HG03575 (cell line): ENCODE results near the gene ST6GALNAC1.

ENCODE experiments used
- ATAC-seq: cut with Tn5 transposase; IDR thresholded peaks from one replicate; pipeline ENCODE4 v1.9.1; 2021; ENCODE audit not compliant: unreplicated experiment, insufficient number of reproducible peaks, low FRiP score; ENCODE audit errors: extremely low read depth

ST6GALNAC1 gene, protein sequence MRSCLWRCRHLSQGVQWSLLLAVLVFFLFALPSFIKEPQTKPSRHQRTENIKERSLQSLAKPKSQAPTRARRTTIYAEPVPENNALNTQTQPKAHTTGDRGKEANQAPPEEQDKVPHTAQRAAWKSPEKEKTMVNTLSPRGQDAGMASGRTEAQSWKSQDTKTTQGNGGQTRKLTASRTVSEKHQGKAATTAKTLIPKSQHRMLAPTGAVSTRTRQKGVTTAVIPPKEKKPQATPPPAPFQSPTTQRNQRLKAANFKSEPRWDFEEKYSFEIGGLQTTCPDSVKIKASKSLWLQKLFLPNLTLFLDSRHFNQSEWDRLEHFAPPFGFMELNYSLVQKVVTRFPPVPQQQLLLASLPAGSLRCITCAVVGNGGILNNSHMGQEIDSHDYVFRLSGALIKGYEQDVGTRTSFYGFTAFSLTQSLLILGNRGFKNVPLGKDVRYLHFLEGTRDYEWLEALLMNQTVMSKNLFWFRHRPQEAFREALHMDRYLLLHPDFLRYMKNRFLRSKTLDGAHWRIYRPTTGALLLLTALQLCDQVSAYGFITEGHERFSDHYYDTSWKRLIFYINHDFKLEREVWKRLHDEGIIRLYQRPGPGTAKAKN

DNA sequence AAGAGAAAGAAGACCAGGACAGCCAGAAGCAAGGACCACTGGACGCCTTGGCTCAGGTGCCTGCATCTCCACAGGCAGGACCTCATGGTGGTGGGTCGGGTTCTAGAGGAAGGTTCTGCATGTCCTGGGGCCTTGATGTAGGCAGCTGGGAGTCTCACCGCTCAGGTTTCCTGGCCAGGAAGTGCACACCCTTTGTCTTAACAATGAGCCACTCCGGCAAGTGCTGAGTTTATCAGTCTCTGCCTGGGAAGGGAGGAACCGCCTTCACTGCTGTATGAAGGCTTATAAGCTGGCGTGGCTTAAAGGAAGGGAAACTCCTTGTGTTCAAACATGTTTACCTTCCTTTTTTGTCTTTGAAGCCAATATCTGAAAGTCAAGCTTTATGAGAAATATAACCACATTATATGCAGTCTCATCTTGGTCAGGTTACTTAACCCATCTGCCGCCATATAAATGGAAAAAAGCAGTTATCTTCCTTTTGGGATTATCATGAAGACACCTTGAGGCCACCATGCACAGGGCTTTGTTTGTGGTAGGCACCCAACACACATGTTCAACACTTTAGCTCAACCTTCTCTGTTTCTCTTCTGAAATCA, at the start of gene ST6GALNAC1:
Gene ST6GALNAC1 (minus strand): TSS at position 205 of the 596 bp plus-strand sequence. CDS start 119 bp downstream, at position 86.
- no peak for ATAC-seq

- ATAC-seq = no peak
Measured at GRCh38 chr17:76691379-76692191, 48.0 kb upstream of the ST6GALNAC1 start.

GRCh38 chr17:76690596-76691280, 47.2 kb upstream of the ST6GALNAC1 start:
- no peak for ATAC-seq

GRCh38 chr17:76689859-76690258, 46.3 kb upstream of the ST6GALNAC1 start:
- no peak for ATAC-seq

GRCh38 chr17:76688165-76688622, 44.6 kb upstream of the ST6GALNAC1 start:
- ATAC-seq = no peak

DNA sequence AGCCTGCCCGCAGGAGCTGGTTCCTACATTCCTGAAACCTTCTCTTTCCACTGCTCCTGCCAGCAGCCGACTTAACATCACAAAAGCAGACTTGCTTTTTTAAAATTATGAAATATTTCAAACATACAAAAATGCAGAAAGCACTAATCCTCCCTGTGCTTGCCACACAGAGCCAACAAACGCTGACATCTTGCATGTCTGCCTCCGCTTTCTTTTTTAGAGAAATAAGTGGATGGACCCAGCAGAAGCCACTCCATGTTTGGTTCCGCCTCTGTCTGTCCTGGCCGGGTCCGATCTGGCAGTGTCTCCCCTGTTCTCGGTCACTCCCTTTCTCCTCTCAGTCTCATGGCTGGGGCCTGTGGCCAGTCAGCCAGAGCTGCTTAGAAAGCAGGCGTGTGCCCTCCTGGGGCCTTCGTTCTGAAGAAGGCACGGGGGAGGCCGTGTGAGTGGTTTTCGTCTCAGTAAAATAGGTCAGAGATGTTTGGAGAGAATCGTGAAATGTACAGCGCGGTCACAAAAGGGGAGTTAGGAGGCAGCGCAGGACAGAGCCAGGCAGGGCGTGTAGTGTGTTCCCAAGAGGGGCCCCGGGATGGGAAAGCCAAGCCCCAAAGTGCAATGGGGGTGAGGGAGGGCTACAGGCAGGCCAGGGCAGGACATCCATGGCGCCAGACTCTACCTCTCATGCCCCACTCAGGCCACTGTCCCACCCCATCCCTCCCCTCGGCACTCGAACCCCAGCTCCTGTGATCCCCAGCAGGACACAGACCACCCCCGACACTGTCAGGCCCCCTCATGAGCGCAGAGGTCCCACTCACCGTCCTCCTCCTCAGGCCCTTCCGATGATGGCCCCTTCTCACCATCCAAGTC, 44.0 kb upstream of the ST6GALNAC1 start:
- no peak for ATAC-seq

- ATAC-seq = no peak
Measured at GRCh38 chr17:76686538-76687297, 43.2 kb upstream of the ST6GALNAC1 start.

DNA sequence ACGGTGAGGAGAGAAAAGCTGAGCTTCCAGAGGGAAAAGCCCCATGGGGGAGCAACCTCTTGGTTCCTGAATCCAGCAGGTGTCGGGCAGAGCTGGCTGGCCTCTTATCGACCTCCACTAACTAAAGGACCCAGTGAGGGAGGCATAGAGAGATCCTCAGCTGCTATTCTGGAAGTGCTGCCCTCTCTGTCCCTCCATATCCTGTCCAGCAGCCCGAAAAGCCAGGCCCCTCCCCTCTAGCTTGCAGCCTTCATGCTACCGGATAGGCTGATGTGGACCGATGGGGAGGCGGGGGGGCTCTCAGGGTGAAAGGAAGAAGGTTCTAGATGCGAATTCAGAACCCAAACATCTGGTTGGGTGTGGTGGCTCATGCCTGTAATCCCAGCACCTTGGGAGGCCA, 42.3 kb upstream of the ST6GALNAC1 start:
- ATAC-seq = no peak

DNA sequence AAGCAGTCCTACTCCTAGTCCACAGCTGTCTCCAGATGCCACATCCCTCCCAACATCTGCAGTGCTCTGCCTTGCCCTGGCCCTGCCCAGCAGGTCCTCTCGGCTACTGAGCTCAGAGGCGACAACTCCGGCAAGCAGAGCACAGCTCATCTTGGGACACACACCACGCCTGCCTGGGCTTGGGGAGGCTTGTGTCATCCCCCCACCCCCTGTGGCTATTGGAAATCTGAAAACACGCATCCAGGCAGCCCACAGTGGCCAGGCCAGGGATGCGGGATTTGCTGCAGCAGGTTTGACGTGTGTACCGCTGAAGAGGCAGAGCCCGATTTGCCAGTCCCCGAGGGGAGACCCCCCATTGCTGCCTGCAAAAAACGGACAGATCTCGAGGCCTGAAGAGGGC, 41.8 kb upstream of the ST6GALNAC1 start:
- ATAC-seq = no peak

- ATAC-seq = no peak
Measured at GRCh38 chr17:76684756-76685155, 41.2 kb upstream of the ST6GALNAC1 start.

DNA sequence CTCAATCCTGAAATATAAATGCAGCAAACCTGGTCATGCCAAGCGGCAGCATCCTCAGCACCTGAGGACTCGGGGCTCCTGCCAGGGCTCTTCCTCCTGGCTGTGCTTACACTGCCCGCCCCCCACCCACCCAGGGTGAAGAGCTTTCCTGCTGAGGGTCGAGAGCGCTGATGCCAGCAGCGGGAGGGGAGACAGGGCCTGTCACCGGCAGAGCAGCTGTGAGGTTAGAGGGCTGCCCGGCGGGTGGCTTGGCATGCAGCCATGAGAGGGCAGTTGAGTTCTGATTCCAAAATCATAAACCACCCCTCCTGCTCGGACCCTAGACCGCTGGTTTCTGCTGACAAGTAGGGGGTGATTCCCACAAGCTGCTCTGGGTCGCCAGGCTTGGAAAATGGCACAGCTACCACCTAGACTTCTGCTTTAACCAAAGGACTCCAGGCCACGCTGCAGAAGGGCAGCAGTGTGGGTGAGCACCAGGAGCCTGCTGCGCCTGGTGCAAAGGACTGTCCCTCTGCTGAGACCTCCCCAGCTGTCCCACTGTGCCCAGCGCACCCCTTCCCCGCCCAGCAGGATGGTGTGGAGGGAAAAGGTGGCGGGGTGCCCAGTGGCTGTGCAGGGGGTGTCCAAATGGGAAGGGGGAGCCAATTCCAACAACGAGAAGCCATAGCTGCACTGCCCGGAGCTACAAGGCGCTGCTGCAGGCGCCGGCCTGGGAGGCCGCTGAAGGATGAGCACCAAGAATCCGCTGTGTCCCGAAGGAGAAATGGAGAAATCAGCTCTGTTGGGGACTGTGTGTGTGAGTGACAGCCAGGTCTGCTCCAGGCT, 40.6 kb upstream of the ST6GALNAC1 start:
- ATAC-seq = no peak

GRCh38 chr17:76683011-76683755, 39.6 kb upstream of the ST6GALNAC1 start:
- no peak for ATAC-seq

DNA sequence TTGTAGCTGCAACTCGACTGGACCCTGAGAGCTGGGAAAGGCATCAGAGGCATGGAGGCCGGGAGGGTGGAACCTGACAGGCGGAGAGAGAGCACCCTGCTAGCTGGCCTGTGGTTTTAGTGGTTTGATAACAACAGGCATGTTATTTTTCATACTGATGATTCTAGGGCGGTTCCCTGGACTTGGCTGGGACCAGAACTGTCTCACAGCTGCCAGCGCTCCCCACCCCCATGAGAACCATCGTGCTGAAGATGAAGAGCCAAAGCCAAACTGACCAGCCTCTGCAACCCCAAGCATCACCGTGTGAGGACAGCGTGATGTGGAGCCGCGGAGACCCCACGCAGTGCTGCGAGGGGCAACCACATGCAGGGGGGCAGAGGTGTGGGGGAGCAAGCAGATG, 38.7 kb upstream of the ST6GALNAC1 start:
- no peak for ATAC-seq

GRCh38 chr17:76681222-76682137, 37.9 kb upstream of the ST6GALNAC1 start:
- no peak for ATAC-seq

- no peak for ATAC-seq
Measured at GRCh38 chr17:76679239-76679638, 35.7 kb upstream of the ST6GALNAC1 start.
